ENCODE data around the gene SPDL1. TPM values are rescaled to one million over a fixed set of nuclear protein-coding genes. Genes with fewer than 3 reads are reported as not detected.

The SPDL1 gene
- total and polyA plus RNA-seq, 2 donors (not counting 1 experiment from before 2014, with no cell fraction given) = 4.1 to 17.9 TPM

DNA sequence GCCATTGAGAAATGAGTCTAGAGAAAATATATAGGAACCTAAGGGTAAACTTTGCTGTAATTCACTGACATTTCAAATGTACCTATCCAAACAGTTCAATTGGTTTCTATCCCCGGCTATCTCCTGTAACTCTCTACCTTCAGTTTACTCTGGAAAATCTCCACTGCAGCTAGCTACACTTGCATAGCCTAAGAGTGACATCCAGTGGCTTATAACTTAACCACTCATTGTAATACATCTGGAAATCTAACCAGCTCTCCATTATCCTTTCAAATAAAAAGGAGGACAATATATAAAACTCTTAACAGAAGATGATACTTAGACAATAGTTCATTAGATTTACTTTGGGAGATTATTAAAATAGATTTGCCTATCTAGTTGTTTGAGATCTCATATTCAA lies 35.3 kb upstream of the SPDL1 start:
- no peak overlapping the region for H3K4me3 Mint-ChIP-seq
- WGBS (ENCODE audit: insufficient coverage) = 60% methylated on average over 1 of the region's 1 CpG

DNA sequence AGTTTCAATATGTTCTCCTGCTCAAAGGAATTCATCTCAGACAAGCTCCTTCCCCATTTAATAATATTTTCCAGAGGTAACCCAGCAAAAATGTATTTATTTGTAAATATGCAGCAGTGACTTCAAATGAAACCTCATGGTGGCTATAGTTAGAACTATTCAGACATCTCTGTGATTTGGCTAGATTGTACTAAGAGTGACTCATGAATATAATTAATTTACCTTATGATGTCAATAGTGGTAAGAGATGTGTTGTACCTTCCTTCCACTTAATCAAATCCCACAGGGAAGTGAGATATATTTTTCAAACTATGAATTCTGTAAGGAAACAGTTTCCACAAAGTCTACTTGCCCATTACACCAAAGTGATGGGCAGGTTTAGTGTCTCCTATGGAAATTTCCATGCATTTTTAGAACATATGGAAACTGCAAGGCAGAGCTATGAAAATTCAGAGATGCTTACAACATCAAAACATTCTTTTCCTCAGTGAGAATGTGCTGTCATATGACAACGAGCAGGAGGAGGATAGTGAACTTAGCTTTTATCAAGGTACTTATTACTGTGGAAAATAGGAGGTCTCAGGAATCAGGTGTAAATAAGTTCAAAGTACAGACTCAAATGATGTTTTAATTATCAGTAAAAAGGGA lies 34.0 kb upstream of the SPDL1 start:
- no peak overlapping the region for H3K4me2 ChIP-seq (replicated peaks; ENCODE audit: low read depth, low read length, poor library complexity, severe bottlenecking)
- ATAC-seq (ENCODE audit: low read depth) (no peak), DNase-seq (no peak)
- H3K79me2 ChIP-seq (ENCODE audit: control insufficient read depth, insufficient read depth, low read length) = no peaks in the 10 kb centered on the region
- H3K4me1 Mint-ChIP-seq = no peaks in the 10 kb centered on the region
- no peaks in the 10 kb centered on the region for H3K36me3 ChIP-seq (replicated peaks in 1 of 2; ENCODE audit: control extremely low read depth in 1 of 2, control insufficient read depth in 1 of 2, extremely low read depth in 1 of 2, insufficient read depth in 2 of 2, low read length in 1 of 2)
- H3K27ac Mint-ChIP-seq = no peak overlapping the region
- peaks cover 7% of the 10 kb centered on the region for H3K9me3 Mint-ChIP-seq (ENCODE audit: insufficient read depth)
- no peaks in the 10 kb centered on the region for H4K20me1 ChIP-seq (ENCODE audit: control insufficient read depth, insufficient read depth, low read length, poor library complexity, severe bottlenecking)
- H3K9ac ChIP-seq (ENCODE audit: low read length) = no peak overlapping the region
- H3K9me3 ChIP-seq (ENCODE audit: control extremely low read depth in 1 of 3, control insufficient read depth in 2 of 3, insufficient read depth in 1 of 3, low read length in 2 of 3) = no peaks in the 10 kb centered on the region
- no peak overlapping the region for H3K27ac ChIP-seq (ENCODE audit: low read length in 2 of 2)
- CTCF ChIA-PET = interaction anchor here (1.6 kb wide), 1 partner anchor 563 kb away, joined by 3 read pairs; no protein-coding TSS in a partner anchor
- no peak overlapping the region for H3K4me3 ChIP-seq (ENCODE audit: control extremely low read depth in 1 of 5, extremely low read depth in 1 of 5, insufficient read depth in 1 of 5, low read depth in 2 of 5, low read length in 4 of 5)
- H2AFZ ChIP-seq (ENCODE audit: insufficient read depth, low read depth, low read length, poor library complexity, severe bottlenecking) = no peak overlapping the region
- intact Hi-C loops (cut with micrococcal nuclease) = no loop called here
- no CpG with 5 or more reads among the region's 1 CpG for WGBS (ENCODE audit: insufficient coverage)
- peaks cover 0 to 14% (median 8%) of the 10 kb centered on the region in 4 experiments for H3K27me3 ChIP-seq (replicated peaks in 1 of 4; ENCODE audit: control extremely low read depth in 1 of 4, control insufficient read depth in 3 of 4, insufficient read depth in 4 of 4, low read length in 3 of 4)
- no peak overlapping the region for H3K4me3 Mint-ChIP-seq
- H3K4me1 ChIP-seq (ENCODE audit: control insufficient read depth in 2 of 2, insufficient read depth in 2 of 2, low read length in 2 of 2) = no peaks in the 10 kb centered on the region
- POLR2A ChIA-PET = no interaction called here
- peaks cover 74% of the 10 kb centered on the region for H3K27me3 Mint-ChIP-seq
- TF ChIP-seq, protein P1, sequence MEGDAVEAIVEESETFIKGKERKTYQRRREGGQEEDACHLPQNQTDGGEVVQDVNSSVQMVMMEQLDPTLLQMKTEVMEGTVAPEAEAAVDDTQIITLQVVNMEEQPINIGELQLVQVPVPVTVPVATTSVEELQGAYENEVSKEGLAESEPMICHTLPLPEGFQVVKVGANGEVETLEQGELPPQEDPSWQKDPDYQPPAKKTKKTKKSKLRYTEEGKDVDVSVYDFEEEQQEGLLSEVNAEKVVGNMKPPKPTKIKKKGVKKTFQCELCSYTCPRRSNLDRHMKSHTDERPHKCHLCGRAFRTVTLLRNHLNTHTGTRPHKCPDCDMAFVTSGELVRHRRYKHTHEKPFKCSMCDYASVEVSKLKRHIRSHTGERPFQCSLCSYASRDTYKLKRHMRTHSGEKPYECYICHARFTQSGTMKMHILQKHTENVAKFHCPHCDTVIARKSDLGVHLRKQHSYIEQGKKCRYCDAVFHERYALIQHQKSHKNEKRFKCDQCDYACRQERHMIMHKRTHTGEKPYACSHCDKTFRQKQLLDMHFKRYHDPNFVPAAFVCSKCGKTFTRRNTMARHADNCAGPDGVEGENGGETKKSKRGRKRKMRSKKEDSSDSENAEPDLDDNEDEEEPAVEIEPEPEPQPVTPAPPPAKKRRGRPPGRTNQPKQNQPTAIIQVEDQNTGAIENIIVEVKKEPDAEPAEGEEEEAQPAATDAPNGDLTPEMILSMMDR (IDR thresholded peaks at IDR 0.05) = no peak

More for the DNA sequence above, 35.3 kb upstream of the SPDL1 start:
- CTCF ChIA-PET = interaction anchor here (0.6 to 1.7 kb wide), 3 partner anchors 226 to 562 kb away, joined by 3 to 5 read pairs (median 4); no protein-coding TSS in a partner anchor
- intact Hi-C loops (cut with micrococcal nuclease) = no loop called here
- peaks cover 3% of the 10 kb centered on the region for H3K9me3 Mint-ChIP-seq (ENCODE audit: insufficient read depth)
- H3K4me3 ChIP-seq (ENCODE audit: control extremely low read depth in 1 of 5, extremely low read depth in 1 of 5, insufficient read depth in 1 of 5, low read depth in 2 of 5, low read length in 4 of 5) = no peak overlapping the region
- no peak overlapping the region for H3K27ac ChIP-seq (ENCODE audit: low read length in 2 of 2)
- H3K27ac Mint-ChIP-seq = no peak overlapping the region
- DNase-seq (no peak), ATAC-seq (ENCODE audit: low read depth) (no peak)
- no peaks in the 10 kb centered on the region for H3K36me3 ChIP-seq (replicated peaks in 1 of 2; ENCODE audit: control extremely low read depth in 1 of 2, control insufficient read depth in 1 of 2, extremely low read depth in 1 of 2, insufficient read depth in 2 of 2, low read length in 1 of 2)
- H3K4me1 Mint-ChIP-seq = no peaks in the 10 kb centered on the region
- no peaks in the 10 kb centered on the region for H4K20me1 ChIP-seq (ENCODE audit: control insufficient read depth, insufficient read depth, low read length, poor library complexity, severe bottlenecking)
- H3K4me2 ChIP-seq (replicated peaks; ENCODE audit: low read depth, low read length, poor library complexity, severe bottlenecking) = no peak overlapping the region
- peaks cover 73% of the 10 kb centered on the region for H3K27me3 Mint-ChIP-seq
- POLR2A ChIA-PET = no interaction called here
- H3K9me3 ChIP-seq (ENCODE audit: control extremely low read depth in 1 of 3, control insufficient read depth in 2 of 3, insufficient read depth in 1 of 3, low read length in 2 of 3) = no peaks in the 10 kb centered on the region
- H3K4me1 ChIP-seq (ENCODE audit: control insufficient read depth in 2 of 2, insufficient read depth in 2 of 2, low read length in 2 of 2) = no peaks in the 10 kb centered on the region
- TF ChIP-seq EZH2 (IDR thresholded peaks at IDR 0.05; ENCODE audit: borderline replicate concordance, insufficient read depth, low read depth, low read length, poor library complexity, severe bottlenecking) = no peak
- TF ChIP-seq, protein P1 (IDR thresholded peaks at IDR 0.05) = no peak
- H3K9ac ChIP-seq (ENCODE audit: low read length) = no peak overlapping the region
- H2AFZ ChIP-seq (ENCODE audit: insufficient read depth, low read depth, low read length, poor library complexity, severe bottlenecking) = no peak overlapping the region
- H3K79me2 ChIP-seq (ENCODE audit: control insufficient read depth, insufficient read depth, low read length) = no peaks in the 10 kb centered on the region
- peaks cover 0 to 14% (median 8%) of the 10 kb centered on the region in 4 experiments for H3K27me3 ChIP-seq (replicated peaks in 1 of 4; ENCODE audit: control extremely low read depth in 1 of 4, control insufficient read depth in 3 of 4, insufficient read depth in 4 of 4, low read length in 3 of 4)

Measured in B cell (primary cell).